HepG2 (cell line): Measurements from ENCODE around the gene UNC5B. TPM values are rescaled to one million over a fixed set of nuclear protein-coding genes. Genes with fewer than 3 reads are reported as not detected.

Experiments
- FOSL2 ChIP-seq: sonication (generic); formaldehyde crosslinking; IDR thresholded peaks from 2 replicates; pipeline ENCODE4 v1.4.0; 2020; ENCODE audit warnings: missing genetic modification reagents
- KDM2A ChIP-seq: sonication (generic); formaldehyde crosslinking; IDR thresholded peaks from 2 replicates; pipeline ENCODE4 v1.4.0; 2020; ENCODE audit warnings: low read depth, missing genetic modification reagents, borderline replicate concordance
- MIXL1 ChIP-seq: IDR thresholded peaks from 2 replicates; pipeline ENCODE4 v1.6.1; 2016
- NFAT5 ChIP-seq: sonication (generic); formaldehyde crosslinking; IDR thresholded peaks from 2 replicates; pipeline ENCODE4 v1.4.0; 2020; ENCODE audit warnings: missing genetic modification reagents
- PRPF4 ChIP-seq: fragments of 200-400 bp; formaldehyde crosslinking; IDR thresholded peaks from 2 replicates; pipeline ENCODE4 v1.6.1; 2016; ENCODE audit warnings: low read length, low read depth; ENCODE audit not compliant: poor library complexity, severe bottlenecking
- ZNF124 ChIP-seq: sonication (generic); formaldehyde crosslinking; IDR thresholded peaks from 2 replicates; pipeline ENCODE4 v1.4.0; 2020; ENCODE audit warnings: missing genetic modification reagents
- ZNF225 ChIP-seq: sonication (generic); formaldehyde crosslinking; IDR thresholded peaks from 2 replicates; pipeline ENCODE4 v1.4.0; 2020; ENCODE audit warnings: mild to moderate bottlenecking, missing genetic modification reagents
- ZNF274 ChIP-seq: sonication (generic); formaldehyde crosslinking; IDR thresholded peaks from 2 replicates; pipeline ENCODE4 v1.5.1; 2020; ENCODE audit warnings: mild to moderate bottlenecking, missing genetic modification reagents
- ZNF343 ChIP-seq: sonication (generic); formaldehyde crosslinking; IDR thresholded peaks from 2 replicates; pipeline ENCODE4 v1.4.0; 2020; ENCODE audit warnings: mild to moderate bottlenecking, missing genetic modification reagents
- ZNF879 ChIP-seq: sonication (generic); formaldehyde crosslinking; IDR thresholded peaks from 2 replicates; pipeline ENCODE4 v1.8.1; 2023; ENCODE audit warnings: missing genetic modification reagents
- polyA plus RNA-seq, 8 experiments: library from polyadenylated mRNA; depleted of rRNA in 3 of 8; stranded (reverse) in 7 of 8; unstranded in 1 of 8; fragments of >200 nt; fragmentation: Illumina TruSeq in 4 of 8; extraction: Trizol in 4 of 8; gene quantifications; 2 replicates each; pipeline versions ENCODE4 v1.2.1 to v1.2.3, GENCODE V29; 2011 to 2016; ENCODE audit warnings: low read depth in 4 of 8, missing spikeins in 1 of 8, mixed read lengths in 1 of 8; ENCODE audit not compliant: insufficient read depth in 1 of 8
- total RNA-seq, 5 experiments: library from RNA; depleted of rRNA; stranded (reverse); fragments of >200 nt; fragmentation: Illumina TruSeq; extraction: Trizol; gene quantifications; 2 replicates each; pipeline ENCODE4 v1.2.3, GENCODE V29; 2016; ENCODE audit warnings: low read depth in 1 of 5
- TF ChIP-seq, protein P1 (sequence below): sonication (generic); formaldehyde crosslinking; conservative IDR thresholded peaks from 2 replicates; pipeline ENCODE4 v1.4.0; 2020; ENCODE audit warnings: missing genetic modification reagents
- TF ChIP-seq, protein P2 (sequence below): conservative IDR thresholded peaks from 2 replicates; pipeline ENCODE4 v1.6.1; 2018; ENCODE audit warnings: missing genetic modification reagents
- TF ChIP-seq, protein P3 (sequence below): sonication (generic); IDR thresholded peaks from 2 replicates; pipeline ENCODE4 v1.6.1; 2016; ENCODE audit warnings: low read depth, borderline replicate concordance
- TF ChIP-seq, protein P4 (sequence below): sonication (generic); formaldehyde crosslinking; IDR thresholded peaks from 2 replicates; pipeline ENCODE4 v1.5.0; 2020; ENCODE audit warnings: missing genetic modification reagents
- TF ChIP-seq, protein P5 (sequence below): sonication (generic); formaldehyde crosslinking; IDR thresholded peaks from 2 replicates; pipeline ENCODE4 v1.4.0; 2020; ENCODE audit warnings: missing genetic modification reagents

The UNC5B gene
- total and polyA plus RNA-seq, 2 of the 13 experiments (the other 11 are each of a cell fraction or from before 2014, with no cell fraction given), result 0.07 TPM

DNA sequence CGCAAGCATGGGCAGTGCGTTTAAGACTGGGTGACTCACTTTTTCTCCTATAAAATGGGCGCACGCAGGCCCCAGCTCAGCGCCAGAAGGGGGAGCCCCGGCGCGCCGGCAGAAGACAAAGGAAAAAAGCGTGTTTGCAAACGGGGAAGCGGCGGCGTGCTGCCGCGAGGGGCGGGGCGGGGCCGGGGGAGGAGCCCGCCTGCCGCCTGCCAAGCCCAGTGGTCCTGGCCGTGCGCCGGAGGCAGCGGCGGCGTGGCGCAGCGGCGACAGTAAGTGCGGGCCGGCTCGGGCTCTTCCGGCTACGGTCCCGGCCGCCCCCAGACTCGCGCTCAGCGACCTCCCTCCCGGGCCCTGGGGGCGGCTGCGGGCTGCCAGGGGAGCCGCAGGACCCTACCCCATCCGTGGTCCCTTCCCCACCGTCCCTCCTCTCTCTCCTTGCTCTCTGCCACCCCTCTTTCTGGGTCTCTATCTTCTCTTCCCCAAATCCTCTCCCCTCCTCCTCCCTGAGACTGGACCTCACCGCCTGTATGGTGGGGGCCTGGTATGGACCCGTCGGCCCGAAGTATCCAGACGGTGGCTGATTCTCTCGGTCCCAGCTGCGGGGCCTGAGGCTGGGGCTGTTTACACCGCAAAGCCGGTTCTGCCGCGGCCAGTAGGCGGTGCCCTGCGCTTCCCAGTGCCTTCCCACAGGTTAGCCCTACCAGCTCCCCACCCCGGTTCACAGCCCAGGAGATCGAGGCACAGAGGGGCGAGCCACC lies 106.9 kb downstream of the UNC5B start, which contains the start of gene SLC29A3 (continued):
- TF ChIP-seq, protein P1, sequence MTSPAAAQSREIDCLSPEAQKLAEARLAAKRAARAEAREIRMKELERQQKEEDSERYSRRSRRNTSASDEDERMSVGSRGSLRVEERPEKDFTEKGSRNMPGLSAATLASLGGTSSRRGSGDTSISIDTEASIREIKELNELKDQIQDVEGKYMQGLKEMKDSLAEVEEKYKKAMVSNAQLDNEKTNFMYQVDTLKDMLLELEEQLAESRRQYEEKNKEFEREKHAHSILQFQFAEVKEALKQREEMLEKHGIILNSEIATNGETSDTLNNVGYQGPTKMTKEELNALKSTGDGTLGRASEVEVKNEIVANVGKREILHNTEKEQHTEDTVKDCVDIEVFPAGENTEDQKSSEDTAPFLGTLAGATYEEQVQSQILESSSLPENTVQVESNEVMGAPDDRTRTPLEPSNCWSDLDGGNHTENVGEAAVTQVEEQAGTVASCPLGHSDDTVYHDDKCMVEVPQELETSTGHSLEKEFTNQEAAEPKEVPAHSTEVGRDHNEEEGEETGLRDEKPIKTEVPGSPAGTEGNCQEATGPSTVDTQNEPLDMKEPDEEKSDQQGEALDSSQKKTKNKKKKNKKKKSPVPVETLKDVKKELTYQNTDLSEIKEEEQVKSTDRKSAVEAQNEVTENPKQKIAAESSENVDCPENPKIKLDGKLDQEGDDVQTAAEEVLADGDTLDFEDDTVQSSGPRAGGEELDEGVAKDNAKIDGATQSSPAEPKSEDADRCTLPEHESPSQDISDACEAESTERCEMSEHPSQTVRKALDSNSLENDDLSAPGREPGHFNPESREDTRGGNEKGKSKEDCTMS (CRISPR knock-in tag), result no peak
- TF ChIP-seq ZNF225 (CRISPR knock-in tag), result 0 out of 2 replicates have a peak, but pooled peaks have one; percentile 25
- no peak for TF ChIP-seq MIXL1 (CRISPR knock-in tag)
- TF ChIP-seq ZNF124 (CRISPR knock-in tag), result no peak
- peak; percentile 21; the same call in 1 of the 2 replicates for TF ChIP-seq KDM2A (CRISPR knock-in tag)
- no peak for TF ChIP-seq ZNF879 (CRISPR knock-in tag)
- no peak for TF ChIP-seq ZNF343 (CRISPR knock-in tag)
- TF ChIP-seq ZNF274 (CRISPR knock-in tag), result peak; percentile 63; the same call in 1 of the 2 replicates
- TF ChIP-seq, protein P2, sequence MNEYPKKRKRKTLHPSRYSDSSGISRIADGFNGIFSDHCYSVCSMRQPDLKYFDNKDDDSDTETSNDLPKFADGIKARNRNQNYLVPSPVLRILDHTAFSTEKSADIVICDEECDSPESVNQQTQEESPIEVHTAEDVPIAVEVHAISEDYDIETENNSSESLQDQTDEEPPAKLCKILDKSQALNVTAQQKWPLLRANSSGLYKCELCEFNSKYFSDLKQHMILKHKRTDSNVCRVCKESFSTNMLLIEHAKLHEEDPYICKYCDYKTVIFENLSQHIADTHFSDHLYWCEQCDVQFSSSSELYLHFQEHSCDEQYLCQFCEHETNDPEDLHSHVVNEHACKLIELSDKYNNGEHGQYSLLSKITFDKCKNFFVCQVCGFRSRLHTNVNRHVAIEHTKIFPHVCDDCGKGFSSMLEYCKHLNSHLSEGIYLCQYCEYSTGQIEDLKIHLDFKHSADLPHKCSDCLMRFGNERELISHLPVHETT (CRISPR knock-in tag), result no peak
- TF ChIP-seq, protein P3, sequence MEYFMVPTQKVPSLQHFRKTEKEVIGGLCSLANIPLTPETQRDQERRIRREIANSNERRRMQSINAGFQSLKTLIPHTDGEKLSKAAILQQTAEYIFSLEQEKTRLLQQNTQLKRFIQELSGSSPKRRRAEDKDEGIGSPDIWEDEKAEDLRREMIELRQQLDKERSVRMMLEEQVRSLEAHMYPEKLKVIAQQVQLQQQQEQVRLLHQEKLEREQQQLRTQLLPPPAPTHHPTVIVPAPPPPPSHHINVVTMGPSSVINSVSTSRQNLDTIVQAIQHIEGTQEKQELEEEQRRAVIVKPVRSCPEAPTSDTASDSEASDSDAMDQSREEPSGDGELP, result peak; percentile 59; the same call in 1 of the 2 replicates
- TF ChIP-seq PRPF4, result no peak
- no peak for TF ChIP-seq NFAT5 (CRISPR knock-in tag)
- TF ChIP-seq FOSL2 (CRISPR knock-in tag), result 0 out of 2 replicates have a peak, but pooled peaks have one; percentile 21
- TF ChIP-seq, protein P4, sequence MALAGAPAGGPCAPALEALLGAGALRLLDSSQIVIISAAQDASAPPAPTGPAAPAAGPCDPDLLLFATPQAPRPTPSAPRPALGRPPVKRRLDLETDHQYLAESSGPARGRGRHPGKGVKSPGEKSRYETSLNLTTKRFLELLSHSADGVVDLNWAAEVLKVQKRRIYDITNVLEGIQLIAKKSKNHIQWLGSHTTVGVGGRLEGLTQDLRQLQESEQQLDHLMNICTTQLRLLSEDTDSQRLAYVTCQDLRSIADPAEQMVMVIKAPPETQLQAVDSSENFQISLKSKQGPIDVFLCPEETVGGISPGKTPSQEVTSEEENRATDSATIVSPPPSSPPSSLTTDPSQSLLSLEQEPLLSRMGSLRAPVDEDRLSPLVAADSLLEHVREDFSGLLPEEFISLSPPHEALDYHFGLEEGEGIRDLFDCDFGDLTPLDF (CRISPR knock-in tag), result 0 out of 2 replicates have a peak, but pooled peaks have one; percentile 48
- TF ChIP-seq, protein P5, sequence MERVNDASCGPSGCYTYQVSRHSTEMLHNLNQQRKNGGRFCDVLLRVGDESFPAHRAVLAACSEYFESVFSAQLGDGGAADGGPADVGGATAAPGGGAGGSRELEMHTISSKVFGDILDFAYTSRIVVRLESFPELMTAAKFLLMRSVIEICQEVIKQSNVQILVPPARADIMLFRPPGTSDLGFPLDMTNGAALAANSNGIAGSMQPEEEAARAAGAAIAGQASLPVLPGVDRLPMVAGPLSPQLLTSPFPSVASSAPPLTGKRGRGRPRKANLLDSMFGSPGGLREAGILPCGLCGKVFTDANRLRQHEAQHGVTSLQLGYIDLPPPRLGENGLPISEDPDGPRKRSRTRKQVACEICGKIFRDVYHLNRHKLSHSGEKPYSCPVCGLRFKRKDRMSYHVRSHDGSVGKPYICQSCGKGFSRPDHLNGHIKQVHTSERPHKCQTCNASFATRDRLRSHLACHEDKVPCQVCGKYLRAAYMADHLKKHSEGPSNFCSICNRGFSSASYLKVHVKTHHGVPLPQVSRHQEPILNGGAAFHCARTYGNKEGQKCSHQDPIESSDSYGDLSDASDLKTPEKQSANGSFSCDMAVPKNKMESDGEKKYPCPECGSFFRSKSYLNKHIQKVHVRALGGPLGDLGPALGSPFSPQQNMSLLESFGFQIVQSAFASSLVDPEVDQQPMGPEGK (CRISPR knock-in tag), result peak; percentile 67
